DND-41 (cell line): ENCODE results near the gene ITPRIPL2.

Experiments used
- ATAC-seq: fragments of 200-7000 bp; cut with Tn5 transposase; 3 replicates; pipeline ENCODE4 v1.9.1; 2021; ENCODE audit warnings: low read depth; ENCODE audit not compliant: insufficient read depth
- DNase-seq: peaks from one replicate; pipeline ENCODE4 v3.0.0-alpha.2; 2020
- H2AFZ ChIP-seq: 2 replicates; pipeline ENCODE4 v1.6.0; 2012; ENCODE audit warnings: low read depth, low read length
- H3K27ac ChIP-seq: 2 replicates; pipeline ENCODE4 v1.5.1; 2012; ENCODE audit warnings: low read length, inconsistent platforms
- H3K27me3 ChIP-seq: fragments of 200-600 bp; sonication (generic); 2 replicates; pipeline ENCODE4 v1.6.0; 2012; ENCODE audit warnings: low read length, mild to moderate bottlenecking, inconsistent platforms; ENCODE audit not compliant: insufficient read depth, poor library complexity
- H3K36me3 ChIP-seq: 2 replicates; pipeline ENCODE4 v1.5.1; 2012; ENCODE audit warnings: low read length, inconsistent platforms; ENCODE audit not compliant: insufficient read depth
- H3K4me1 ChIP-seq: 2 replicates; pipeline ENCODE4 v1.5.1; 2012; ENCODE audit warnings: mild to moderate bottlenecking, low read length; ENCODE audit not compliant: insufficient read depth
- H3K4me2 ChIP-seq: 2 replicates; pipeline ENCODE4 v1.6.0; 2012; ENCODE audit warnings: mild to moderate bottlenecking, moderate library complexity, low read length, inconsistent platforms; ENCODE audit not compliant: insufficient read depth
- H3K4me3 ChIP-seq, 2 experiments: fragments of 200-600 bp in 1 of 2; shearing (Covaris generic) in 1 of 2; 2 replicates each; pipeline ENCODE4 v1.5.1; 2012 to 2016; ENCODE audit warnings: inconsistent platforms in 2 of 2, low read length in 2 of 2, mild to moderate bottlenecking in 2 of 2, low read depth in 1 of 2, moderate library complexity in 1 of 2
- H3K79me2 ChIP-seq: 2 replicates; pipeline ENCODE4 v1.6.0; 2012; ENCODE audit warnings: low read length, inconsistent platforms; ENCODE audit not compliant: insufficient read depth
- H3K9ac ChIP-seq: 2 replicates; pipeline ENCODE4 v1.6.0; 2012; ENCODE audit warnings: low read depth, mild to moderate bottlenecking, inconsistent platforms, low read length, moderate library complexity
- H3K9me3 ChIP-seq: 2 replicates; pipeline ENCODE4 v1.5.1; 2012; ENCODE audit warnings: low read length, moderate library complexity, mild to moderate bottlenecking, inconsistent platforms; ENCODE audit not compliant: insufficient read depth, severe bottlenecking
- H4K20me1 ChIP-seq: 2 replicates; pipeline ENCODE4 v1.6.0; 2012; ENCODE audit warnings: low read length; ENCODE audit not compliant: insufficient read depth
- EZH2 ChIP-seq: IDR thresholded peaks from 3 replicates; pipeline ENCODE4 v1.6.1; 2012; ENCODE audit warnings: borderline replicate concordance, low read depth, mild to moderate bottlenecking, moderate library complexity, low read length, inconsistent platforms; ENCODE audit not compliant: severe bottlenecking
- TF ChIP-seq, protein P1 (sequence below): IDR thresholded peaks from 2 replicates; pipeline ENCODE4 v1.5.1; 2012; ENCODE audit warnings: borderline replicate concordance, low read length, moderate library complexity, mild to moderate bottlenecking; ENCODE audit not compliant: poor library complexity, severe bottlenecking; ENCODE audit errors: extremely low read depth

The ITPRIPL2 gene

DNA sequence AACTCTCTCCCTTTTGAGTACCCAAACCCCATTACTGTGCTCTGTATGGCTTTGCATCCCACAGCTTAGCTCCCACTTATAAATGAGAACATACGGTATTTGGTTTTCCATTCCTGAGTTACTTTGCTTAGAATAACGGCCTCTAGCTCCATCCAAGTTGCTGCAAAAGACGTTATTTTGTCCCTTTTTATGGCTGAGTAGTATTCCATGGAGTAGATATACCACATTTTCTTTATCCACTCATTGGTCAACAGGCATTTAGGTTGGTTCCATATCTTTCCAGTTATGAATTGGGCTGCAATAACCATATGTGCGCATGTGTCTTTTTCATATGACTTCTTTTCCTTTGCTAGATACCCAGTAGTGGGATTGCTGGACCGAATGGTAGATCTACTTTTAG is 34.4 kb downstream of the ITPRIPL2 start:
- H3K9me3 ChIP-seq, result no peaks in the 10 kb centered on the region
- no peaks in the 10 kb centered on the region for H3K4me1 ChIP-seq
- no peak for ATAC-seq
- no peak overlapping the region for H3K4me2 ChIP-seq
- H3K27me3 ChIP-seq, result peaks cover 11% of the 10 kb centered on the region
- H4K20me1 ChIP-seq, result no peaks in the 10 kb centered on the region
- no peak overlapping the region for H3K9ac ChIP-seq
- H3K4me3 ChIP-seq, result no peak overlapping the region
- no peaks in the 10 kb centered on the region for H3K79me2 ChIP-seq
- H2AFZ ChIP-seq, result no peak overlapping the region
- no peak overlapping the region for H3K27ac ChIP-seq
- H3K36me3 ChIP-seq, result no peaks in the 10 kb centered on the region
- TF ChIP-seq EZH2, result no peak
- TF ChIP-seq, protein P1, sequence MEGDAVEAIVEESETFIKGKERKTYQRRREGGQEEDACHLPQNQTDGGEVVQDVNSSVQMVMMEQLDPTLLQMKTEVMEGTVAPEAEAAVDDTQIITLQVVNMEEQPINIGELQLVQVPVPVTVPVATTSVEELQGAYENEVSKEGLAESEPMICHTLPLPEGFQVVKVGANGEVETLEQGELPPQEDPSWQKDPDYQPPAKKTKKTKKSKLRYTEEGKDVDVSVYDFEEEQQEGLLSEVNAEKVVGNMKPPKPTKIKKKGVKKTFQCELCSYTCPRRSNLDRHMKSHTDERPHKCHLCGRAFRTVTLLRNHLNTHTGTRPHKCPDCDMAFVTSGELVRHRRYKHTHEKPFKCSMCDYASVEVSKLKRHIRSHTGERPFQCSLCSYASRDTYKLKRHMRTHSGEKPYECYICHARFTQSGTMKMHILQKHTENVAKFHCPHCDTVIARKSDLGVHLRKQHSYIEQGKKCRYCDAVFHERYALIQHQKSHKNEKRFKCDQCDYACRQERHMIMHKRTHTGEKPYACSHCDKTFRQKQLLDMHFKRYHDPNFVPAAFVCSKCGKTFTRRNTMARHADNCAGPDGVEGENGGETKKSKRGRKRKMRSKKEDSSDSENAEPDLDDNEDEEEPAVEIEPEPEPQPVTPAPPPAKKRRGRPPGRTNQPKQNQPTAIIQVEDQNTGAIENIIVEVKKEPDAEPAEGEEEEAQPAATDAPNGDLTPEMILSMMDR, result no peak
- DNase-seq, result no peak

DNA sequence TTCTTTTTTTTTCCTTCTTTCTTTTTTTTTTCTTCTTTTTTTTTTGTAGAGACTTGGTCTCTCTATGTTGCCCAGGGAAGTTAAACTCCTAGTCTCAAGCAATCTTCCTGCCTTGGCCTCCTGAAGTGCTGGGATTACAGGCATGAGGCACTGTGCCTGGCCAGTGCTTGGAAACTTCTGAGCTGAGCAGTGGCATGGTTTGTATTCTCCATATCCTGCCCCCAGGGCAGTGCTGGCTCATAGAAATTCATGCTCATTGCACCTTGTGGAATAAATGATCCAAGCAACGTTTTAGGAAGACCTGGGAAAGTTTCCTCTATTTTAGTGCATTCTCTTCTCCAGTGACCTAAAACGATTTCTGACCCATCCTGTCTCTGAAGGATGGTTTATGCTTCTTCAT is 37.5 kb downstream of the ITPRIPL2 start:
- H3K4me1 ChIP-seq, result no peaks in the 10 kb centered on the region
- DNase-seq (no peak), ATAC-seq (no peak)
- no peak overlapping the region for H3K9ac ChIP-seq
- H2AFZ ChIP-seq, result no peak overlapping the region
- H3K27me3 ChIP-seq, result no peaks in the 10 kb centered on the region
- no peaks in the 10 kb centered on the region for H3K9me3 ChIP-seq
- H3K79me2 ChIP-seq, result no peaks in the 10 kb centered on the region
- H4K20me1 ChIP-seq, result no peaks in the 10 kb centered on the region
- no peak for TF ChIP-seq EZH2
- TF ChIP-seq, protein P1, result no peak
- no peak overlapping the region for H3K27ac ChIP-seq
- no peak overlapping the region for H3K4me2 ChIP-seq
- no peaks in the 10 kb centered on the region for H3K36me3 ChIP-seq
- no peak overlapping the region for H3K4me3 ChIP-seq

DNA sequence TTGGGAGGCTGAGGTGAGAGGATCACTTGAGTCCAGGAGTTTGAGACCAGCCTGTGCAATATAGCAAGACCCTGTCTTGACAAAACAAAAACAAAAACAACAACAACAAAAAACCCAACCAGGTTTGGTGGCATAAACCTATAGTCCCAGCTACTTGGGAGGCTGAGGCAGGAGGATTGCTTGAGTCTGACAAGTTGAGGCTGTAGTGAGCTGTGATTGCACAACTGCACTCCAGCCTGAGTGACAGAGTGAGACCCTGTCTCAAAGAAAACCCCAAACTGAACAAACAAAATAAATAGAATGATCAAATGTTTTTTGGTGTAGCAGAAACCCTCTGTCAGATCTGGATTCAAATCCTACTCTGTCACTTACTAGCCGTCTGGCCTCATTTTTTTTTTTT is 38.3 kb downstream of the ITPRIPL2 start:
- H3K27me3 ChIP-seq, result no peaks in the 10 kb centered on the region
- no peak for DNase-seq
- H3K4me1 ChIP-seq, result no peaks in the 10 kb centered on the region
- TF ChIP-seq EZH2, result no peak
- TF ChIP-seq, protein P1, result no peak
- H3K36me3 ChIP-seq, result no peaks in the 10 kb centered on the region
- H3K4me3 ChIP-seq, result no peak overlapping the region
- no peak for ATAC-seq
- H3K9me3 ChIP-seq, result no peaks in the 10 kb centered on the region
- H3K27ac ChIP-seq, result no peak overlapping the region
- no peak overlapping the region for H3K9ac ChIP-seq
- H4K20me1 ChIP-seq, result no peaks in the 10 kb centered on the region
- no peak overlapping the region for H2AFZ ChIP-seq
- no peak overlapping the region for H3K4me2 ChIP-seq
- no peaks in the 10 kb centered on the region for H3K79me2 ChIP-seq

DNA sequence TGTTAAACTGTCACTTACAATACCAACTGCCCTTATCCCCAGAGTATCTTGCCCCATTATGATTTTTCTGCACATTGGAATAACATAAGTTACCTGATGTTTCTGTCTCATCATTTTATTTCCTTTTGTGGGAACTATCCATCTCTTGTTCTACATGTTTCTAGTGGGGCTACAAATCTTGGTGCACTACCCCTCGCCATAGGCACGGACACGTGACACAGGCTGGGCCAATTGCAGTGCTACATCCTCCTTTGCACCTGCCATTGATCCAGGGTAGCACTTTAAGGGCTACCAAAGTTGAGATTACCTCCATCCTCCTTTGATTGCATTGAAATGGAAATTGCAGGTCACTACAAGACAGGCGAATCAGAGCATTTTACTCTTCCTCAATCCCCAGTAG is 40.1 kb downstream of the ITPRIPL2 start:
- ATAC-seq, result no peak
- H3K4me1 ChIP-seq, result no peaks in the 10 kb centered on the region
- H3K9me3 ChIP-seq, result no peaks in the 10 kb centered on the region
- H3K36me3 ChIP-seq, result no peaks in the 10 kb centered on the region
- H3K27ac ChIP-seq, result no peak overlapping the region
- no peak overlapping the region for H2AFZ ChIP-seq
- H4K20me1 ChIP-seq, result no peaks in the 10 kb centered on the region
- H3K4me2 ChIP-seq, result no peak overlapping the region
- no peak for DNase-seq
- TF ChIP-seq, protein P1, result no peak
- TF ChIP-seq EZH2, result no peak
- H3K9ac ChIP-seq, result no peak overlapping the region
- H3K27me3 ChIP-seq, result no peaks in the 10 kb centered on the region
- H3K79me2 ChIP-seq, result no peaks in the 10 kb centered on the region
- no peak overlapping the region for H3K4me3 ChIP-seq
